Lung (tissue), 12 donors: ENCODE results near the gene ANKRD22. TPM values are rescaled to one million over a fixed set of nuclear protein-coding genes. Genes with fewer than 3 reads are reported as not detected.
A peak's percentile ranks its signal among the peaks of the same experiment; 100 is the strongest.

Experiments used
- ATAC-seq: fragments of 200-7000 bp; cut with Tn5 transposase; one replicate; pipeline ENCODE4 v1.9.1; 2020; ENCODE audit warnings: moderate number of reproducible peaks; ENCODE audit not compliant: insufficient read depth, low FRiP score
- DNase-seq, 3 donors: peaks; one replicate each; pipeline ENCODE4 v3.0.0-alpha.2; 2013 to 2017
- H3K27ac ChIP-seq, 2 donors: one replicate each; pipeline ENCODE4 v1.5.1; 2013; ENCODE audit warnings: mild to moderate bottlenecking in 2 of 2, moderate library complexity in 2 of 2, control low read depth in 1 of 2, inconsistent platforms in 1 of 2, low read depth in 1 of 2, low read length in 1 of 2
- H3K27me3 ChIP-seq, 3 donors: one replicate each; pipeline ENCODE4 v1.5.1; 2013; ENCODE audit warnings: low read length in 2 of 3; ENCODE audit not compliant: control insufficient read depth in 3 of 3, insufficient read depth in 3 of 3
- H3K36me3 ChIP-seq, 4 donors: one replicate each; pipeline ENCODE4 v1.5.1; 2013; ENCODE audit warnings: low read length in 4 of 4, mild to moderate bottlenecking in 1 of 4, moderate library complexity in 1 of 4; ENCODE audit not compliant: control insufficient read depth in 4 of 4, insufficient read depth in 4 of 4
- H3K4me1 ChIP-seq, 5 donors: one replicate each; pipeline ENCODE4 v1.5.1; 2013; ENCODE audit warnings: low read length in 5 of 5, mild to moderate bottlenecking in 2 of 5, moderate library complexity in 1 of 5; ENCODE audit not compliant: control insufficient read depth in 5 of 5, insufficient read depth in 5 of 5
- H3K4me3 ChIP-seq: one replicate; pipeline ENCODE4 v1.5.1; 2013; ENCODE audit warnings: mild to moderate bottlenecking, control low read depth, moderate library complexity
- H3K9ac ChIP-seq, 2 donors: one replicate each; pipeline ENCODE4 v1.5.1; 2013; ENCODE audit warnings: low read length in 2 of 2, control low read depth in 1 of 2; ENCODE audit not compliant: insufficient read depth in 1 of 2
- H3K9me3 ChIP-seq, 4 donors: one replicate each; pipeline ENCODE4 v1.5.1; 2013; ENCODE audit warnings: low read length in 3 of 4, mild to moderate bottlenecking in 1 of 4, moderate library complexity in 1 of 4; ENCODE audit not compliant: control insufficient read depth in 4 of 4, insufficient read depth in 3 of 4
- CTCF ChIP-seq: IDR thresholded peaks from 2 replicates; pipeline ENCODE4 v1.5.1; 2012; ENCODE audit warnings: mild to moderate bottlenecking; ENCODE audit errors: control extremely low read depth, extremely low read depth
- WGBS, 2 donors: extraction: QIAGEN DNeasy Blood & Tissue Kit; methylation state at CpG; one replicate each; pipeline ENCODE4 v1.1.7; 2013; 5-methylcytosine and 5-hydroxymethylcytosine counted together
- polyA plus RNA-seq, 2 donors: library from polyadenylated mRNA; stranded (reverse); fragments of 200-250 nt; gene quantifications; one replicate each; pipeline ENCODE4 v1.2.1, GENCODE V29; 2013
- total RNA-seq, 2 donors: library from RNA; depleted of rRNA in 1 of 2; stranded (reverse); fragments of >200 nt in 1 of 2; gene quantifications; one replicate each; pipeline ENCODE4 v1.2.1, GENCODE V29; 2014 to 2021
- donor health status: control.
- donor health status: control.
- donor health status: Bipolar disorder and iron deficiency.
- donor health status: healthy.
- donor health status: DM: yes; HTN: yes; CAD: no.

The ANKRD22 gene
- total and polyA plus RNA-seq, 4 donors = 1.1 to 23.1 (median 3.4) TPM

- ATAC-seq (no peak), DNase-seq (peak in 2 of 3 donors; percentile 97)
These were observed 30.8 kb downstream of the ANKRD22 start for GRCh38 chr10:88820748-88821401.

GRCh38 chr10:88819290-88819689 is 32.4 kb downstream of the ANKRD22 start:
- Histone ChIP-seq H3K9ac (no peak overlapping the region), H3K4me1 (peaks cover 0 to 10% (median 0%) of the 10 kb centered on the region in 5 donors), H3K4me3 (no peak overlapping the region), H3K36me3 (no peaks in the 10 kb centered on the region), H3K9me3 (no peaks in the 10 kb centered on the region), H3K27ac (no peak overlapping the region), H3K27me3 (no peaks in the 10 kb centered on the region)
- 88 to 92% methylated on average over 3 of the region's 3 CpGs for WGBS, 2 donors
- ATAC-seq (no peak), DNase-seq (no peak)
- no peak for TF ChIP-seq CTCF

More at GRCh38 chr10:88820748-88821401, 30.8 kb downstream of the ANKRD22 start:
- no peak for TF ChIP-seq CTCF
- no peak overlapping the region for H3K9ac ChIP-seq
- no peaks in the 10 kb centered on the region for H3K27me3 ChIP-seq
- no peaks in the 10 kb centered on the region for H3K9me3 ChIP-seq
- H3K4me3 ChIP-seq = no peak overlapping the region
- no peaks in the 10 kb centered on the region for H3K36me3 ChIP-seq
- peaks cover 0 to 10% (median 0%) of the 10 kb centered on the region in 5 donors for H3K4me1 ChIP-seq
- H3K27ac ChIP-seq = no peak overlapping the region

- no peaks in the 10 kb centered on the region for H3K9me3 ChIP-seq
- DNase-seq = no peak
- H3K9ac ChIP-seq = no peak overlapping the region
- no peak overlapping the region for H3K27ac ChIP-seq
- 89 to 93% methylated on average over 6 of the region's 6 CpGs for WGBS, 2 donors
- no peak for ATAC-seq
- no peak overlapping the region for H3K4me3 ChIP-seq
- H3K27me3 ChIP-seq = no peaks in the 10 kb centered on the region
- peaks cover 0 to 6% (median 0%) of the 10 kb centered on the region in 5 donors for H3K4me1 ChIP-seq
- H3K36me3 ChIP-seq = no peaks in the 10 kb centered on the region
- TF ChIP-seq CTCF = no peak
These were observed 38.4 kb downstream of the ANKRD22 start for GRCh38 chr10:88813200-88813599.
